ENCODE results near the gene JMJD8.
"Not testable (repeated sequence)": the region's sequence is repeated elsewhere in the genome, so short reads cannot be mapped to it uniquely, and the experiment has no call there.

Gene JMJD8

DNA sequence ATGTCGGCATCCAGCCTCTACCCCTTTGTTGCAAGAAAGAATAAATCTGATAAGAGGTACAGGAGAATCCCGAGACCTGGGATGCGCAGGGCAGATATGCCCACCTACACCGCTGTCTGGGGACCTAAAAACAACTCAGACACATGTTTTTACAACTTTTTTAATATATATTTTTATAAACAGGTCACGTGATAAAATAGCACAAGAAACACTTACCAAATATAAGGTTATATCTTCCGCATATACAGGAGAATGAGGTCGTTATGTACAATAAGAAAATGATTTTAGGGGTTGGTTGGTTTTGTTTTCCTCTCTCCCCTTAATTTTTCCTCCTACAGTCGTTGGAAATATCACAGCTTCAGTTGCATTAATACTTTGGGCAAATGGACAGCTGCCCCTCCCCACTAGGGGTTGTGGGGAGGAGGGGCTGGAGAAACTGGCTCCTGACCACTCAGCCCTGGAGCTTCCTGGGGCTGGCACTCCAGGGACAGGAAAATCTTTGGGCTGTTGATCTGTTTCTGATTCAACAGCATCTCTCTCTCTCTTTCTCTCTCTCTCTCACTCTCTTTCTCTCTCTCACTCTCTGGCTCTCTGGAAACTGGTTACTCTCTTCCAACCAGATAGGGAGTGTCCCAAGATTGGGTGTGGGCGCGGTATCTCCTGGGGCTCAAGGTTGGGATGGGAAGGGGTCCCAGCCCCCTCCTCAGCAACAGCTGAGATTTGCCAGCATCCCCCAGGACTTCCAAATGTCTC, 8.4 kb upstream of the JMJD8 start:
- no peak for DNase-seq (ENCODE audit: low read depth)

GRCh38 chr16:691242-691641, 7.1 kb upstream of the JMJD8 start:
- DNase-seq (ENCODE audit: low read depth) = not testable (repeated sequence)

GRCh38 chr16:689175-689897, 5.2 kb upstream of the JMJD8 start:
- no peak for DNase-seq (ENCODE audit: low read depth)

- DNase-seq (ENCODE audit: low read depth) = no peak
Measured at GRCh38 chr16:687499-687898, 3.4 kb upstream of the JMJD8 start.

- DNase-seq (ENCODE audit: low read depth) = no peak
Measured at GRCh38 chr16:686459-687260, 2.5 kb upstream of the JMJD8 start.

DNA sequence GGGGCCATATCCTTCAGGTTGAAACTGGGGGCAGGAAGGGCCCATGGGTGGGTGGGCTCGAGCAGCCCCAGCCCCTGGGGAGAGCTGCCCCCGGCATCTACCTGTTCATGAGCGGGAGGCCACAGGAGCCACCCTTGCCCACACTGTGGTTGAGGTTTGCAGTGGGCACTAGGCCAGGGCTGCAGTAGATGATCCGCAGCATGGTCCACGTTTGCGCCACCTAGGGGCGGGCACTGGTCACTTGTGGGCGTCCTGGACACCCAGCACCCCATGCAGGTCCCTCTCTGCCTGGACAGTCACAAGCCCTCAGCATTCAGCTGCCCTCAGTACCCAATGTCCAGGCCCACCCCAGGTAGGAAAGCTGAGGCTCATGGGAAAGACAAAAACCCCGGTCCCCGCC, 1.8 kb upstream of the JMJD8 start:
- no peak for DNase-seq (ENCODE audit: low read depth)

DNA sequence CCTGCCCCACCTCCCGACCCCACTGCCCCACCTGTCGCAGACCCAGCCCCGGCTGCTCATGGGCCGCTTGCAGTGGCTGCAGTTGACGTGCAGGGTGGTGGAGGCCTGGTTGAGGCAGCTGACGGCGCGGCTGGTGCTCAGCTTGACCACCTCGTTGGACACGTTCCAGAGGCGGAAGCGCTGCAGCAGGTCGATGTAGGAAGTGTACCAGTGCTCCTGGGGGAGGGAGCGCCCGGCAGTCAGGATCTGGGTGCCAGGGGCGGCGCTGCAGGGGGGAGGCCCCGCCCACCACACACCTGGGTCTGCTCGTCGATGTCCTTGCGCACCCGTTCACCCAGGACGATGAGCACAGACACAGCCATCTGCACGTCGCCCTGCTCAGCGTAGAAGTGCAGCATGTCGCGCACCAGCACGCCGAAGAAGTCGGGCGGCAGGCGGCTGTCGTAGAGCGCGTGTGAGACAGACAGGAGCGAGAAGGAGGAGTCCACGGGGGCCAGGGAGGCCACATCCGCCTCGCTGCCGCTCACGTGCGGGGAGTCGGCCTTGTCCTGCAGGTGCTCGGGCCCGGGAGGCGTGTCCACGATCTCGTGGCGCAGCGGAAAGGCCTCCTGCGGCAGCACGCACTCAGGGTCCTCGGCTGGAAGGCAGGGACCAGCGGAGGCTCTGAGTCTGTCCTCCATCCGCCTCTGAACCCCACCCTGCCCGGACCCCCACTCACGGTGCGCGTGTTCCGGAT, 995 bp upstream of the JMJD8 start:
- DNase-seq (ENCODE audit: low read depth) = no peak

GRCh38 chr16:683396-684070, 601 bp downstream of the JMJD8 start:
- no peak for DNase-seq (ENCODE audit: low read depth)

GRCh38 chr16:682493-683395, 1.4 kb downstream of the JMJD8 start:
- DNase-seq (ENCODE audit: low read depth) = no peak

- DNase-seq (ENCODE audit: low read depth) = peak; percentile 38
Measured at GRCh38 chr16:681746-682427, 2.2 kb downstream of the JMJD8 start.

DNA sequence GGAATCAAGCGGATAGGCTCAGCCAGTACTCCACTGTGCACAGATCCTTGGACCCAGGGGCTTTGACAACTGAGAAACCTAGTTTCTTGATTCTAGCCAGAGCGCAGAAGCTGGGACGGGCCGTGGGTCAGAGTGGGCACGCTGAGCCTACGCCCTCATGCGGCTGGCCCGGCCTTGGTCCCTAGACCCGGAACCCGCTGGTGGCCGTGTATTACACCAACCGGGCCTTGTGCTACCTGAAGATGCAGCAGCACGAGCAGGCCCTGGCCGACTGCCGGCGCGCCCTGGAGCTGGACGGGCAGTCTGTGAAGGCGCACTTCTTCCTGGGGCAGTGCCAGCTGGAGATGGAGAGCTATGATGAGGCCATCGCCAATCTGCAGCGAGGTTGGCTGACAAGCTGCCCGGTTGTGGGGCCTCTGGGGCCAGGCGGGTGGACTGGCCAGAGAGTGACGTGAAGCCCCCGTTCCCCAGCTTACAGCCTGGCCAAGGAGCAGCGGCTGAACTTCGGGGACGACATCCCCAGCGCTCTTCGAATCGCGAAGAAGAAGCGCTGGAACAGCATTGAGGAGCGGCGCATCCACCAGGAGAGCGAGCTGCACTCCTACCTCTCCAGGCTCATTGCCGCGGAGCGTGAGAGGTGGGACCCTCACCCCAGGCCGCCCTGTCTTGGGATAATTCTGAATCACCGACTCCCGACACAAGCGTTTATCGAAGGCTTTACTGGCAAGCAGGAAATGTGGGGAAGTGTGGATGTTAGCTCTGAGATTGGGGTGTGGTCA, 3.0 kb downstream of the JMJD8 start:
- peak; percentile 57 for DNase-seq (ENCODE audit: low read depth)

- DNase-seq (ENCODE audit: low read depth) = no peak
Measured at GRCh38 chr16:680625-680945, 3.5 kb downstream of the JMJD8 start.

DNA sequence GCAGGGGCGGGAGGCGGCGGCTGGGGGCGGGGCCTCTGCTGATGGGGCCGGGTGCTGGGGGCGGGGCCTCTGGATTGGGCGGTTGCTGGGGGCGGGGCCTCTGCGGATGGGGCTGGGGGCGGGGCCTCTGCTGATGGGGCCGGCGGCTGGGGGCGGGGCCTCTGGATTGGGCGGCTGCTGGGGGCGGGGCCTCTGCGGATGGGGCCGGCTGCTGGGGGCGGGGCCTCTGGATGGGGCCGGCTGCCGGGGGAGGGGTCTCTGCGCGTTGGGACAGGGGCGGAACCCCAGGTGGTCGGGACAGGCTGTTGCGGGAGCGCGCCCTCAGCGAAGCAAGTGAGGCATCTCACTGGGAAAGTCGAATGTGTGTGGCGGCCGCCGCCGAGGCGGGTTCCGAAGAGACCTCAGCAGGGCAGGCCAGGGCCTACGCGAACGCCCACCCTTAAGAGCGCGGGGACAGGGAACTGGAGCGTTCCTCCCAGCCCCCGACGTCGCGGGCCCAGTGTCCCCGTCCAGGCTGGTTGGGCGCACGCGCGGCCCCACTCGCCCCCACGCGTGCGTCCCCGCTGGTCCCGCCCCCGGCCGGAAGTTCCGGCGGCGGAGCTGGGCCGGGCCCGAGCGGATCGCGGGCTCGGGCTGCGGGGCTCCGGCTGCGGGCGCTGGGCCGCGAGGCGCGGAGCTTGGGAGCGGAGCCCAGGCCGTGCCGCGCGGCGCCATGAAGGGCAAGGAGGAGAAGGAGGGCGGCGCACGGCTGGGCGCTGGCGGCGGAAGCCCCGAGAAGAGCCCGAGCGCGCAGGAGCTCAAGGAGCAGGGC, 4.1 kb downstream of the JMJD8 start, which contains the start of gene STUB1:
STUB1 (plus strand) TSS at position 597 of the 811 bp plus-strand sequence; CDS start at position 713, 116 bp downstream.
- DNase-seq (ENCODE audit: low read depth) = peak; percentile 86

GRCh38 chr16:678858-679813, 5.0 kb downstream of the JMJD8 start:
- peak; percentile 35 for DNase-seq (ENCODE audit: low read depth)

- DNase-seq (ENCODE audit: low read depth) = no peak
Measured at GRCh38 chr16:678209-678857, 5.8 kb downstream of the JMJD8 start.

Measured in iris pigment epithelial cell (primary cell).